Retina (tissue), 1 donor: Measurements from ENCODE around the gene NPAS2.

Experiments used
- DNase-seq: peaks from one replicate; pipeline ENCODE4 v3.0.0-alpha.2; 2016

The NPAS2 gene, protein sequence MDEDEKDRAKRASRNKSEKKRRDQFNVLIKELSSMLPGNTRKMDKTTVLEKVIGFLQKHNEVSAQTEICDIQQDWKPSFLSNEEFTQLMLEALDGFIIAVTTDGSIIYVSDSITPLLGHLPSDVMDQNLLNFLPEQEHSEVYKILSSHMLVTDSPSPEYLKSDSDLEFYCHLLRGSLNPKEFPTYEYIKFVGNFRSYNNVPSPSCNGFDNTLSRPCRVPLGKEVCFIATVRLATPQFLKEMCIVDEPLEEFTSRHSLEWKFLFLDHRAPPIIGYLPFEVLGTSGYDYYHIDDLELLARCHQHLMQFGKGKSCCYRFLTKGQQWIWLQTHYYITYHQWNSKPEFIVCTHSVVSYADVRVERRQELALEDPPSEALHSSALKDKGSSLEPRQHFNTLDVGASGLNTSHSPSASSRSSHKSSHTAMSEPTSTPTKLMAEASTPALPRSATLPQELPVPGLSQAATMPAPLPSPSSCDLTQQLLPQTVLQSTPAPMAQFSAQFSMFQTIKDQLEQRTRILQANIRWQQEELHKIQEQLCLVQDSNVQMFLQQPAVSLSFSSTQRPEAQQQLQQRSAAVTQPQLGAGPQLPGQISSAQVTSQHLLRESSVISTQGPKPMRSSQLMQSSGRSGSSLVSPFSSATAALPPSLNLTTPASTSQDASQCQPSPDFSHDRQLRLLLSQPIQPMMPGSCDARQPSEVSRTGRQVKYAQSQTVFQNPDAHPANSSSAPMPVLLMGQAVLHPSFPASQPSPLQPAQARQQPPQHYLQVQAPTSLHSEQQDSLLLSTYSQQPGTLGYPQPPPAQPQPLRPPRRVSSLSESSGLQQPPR

DNA sequence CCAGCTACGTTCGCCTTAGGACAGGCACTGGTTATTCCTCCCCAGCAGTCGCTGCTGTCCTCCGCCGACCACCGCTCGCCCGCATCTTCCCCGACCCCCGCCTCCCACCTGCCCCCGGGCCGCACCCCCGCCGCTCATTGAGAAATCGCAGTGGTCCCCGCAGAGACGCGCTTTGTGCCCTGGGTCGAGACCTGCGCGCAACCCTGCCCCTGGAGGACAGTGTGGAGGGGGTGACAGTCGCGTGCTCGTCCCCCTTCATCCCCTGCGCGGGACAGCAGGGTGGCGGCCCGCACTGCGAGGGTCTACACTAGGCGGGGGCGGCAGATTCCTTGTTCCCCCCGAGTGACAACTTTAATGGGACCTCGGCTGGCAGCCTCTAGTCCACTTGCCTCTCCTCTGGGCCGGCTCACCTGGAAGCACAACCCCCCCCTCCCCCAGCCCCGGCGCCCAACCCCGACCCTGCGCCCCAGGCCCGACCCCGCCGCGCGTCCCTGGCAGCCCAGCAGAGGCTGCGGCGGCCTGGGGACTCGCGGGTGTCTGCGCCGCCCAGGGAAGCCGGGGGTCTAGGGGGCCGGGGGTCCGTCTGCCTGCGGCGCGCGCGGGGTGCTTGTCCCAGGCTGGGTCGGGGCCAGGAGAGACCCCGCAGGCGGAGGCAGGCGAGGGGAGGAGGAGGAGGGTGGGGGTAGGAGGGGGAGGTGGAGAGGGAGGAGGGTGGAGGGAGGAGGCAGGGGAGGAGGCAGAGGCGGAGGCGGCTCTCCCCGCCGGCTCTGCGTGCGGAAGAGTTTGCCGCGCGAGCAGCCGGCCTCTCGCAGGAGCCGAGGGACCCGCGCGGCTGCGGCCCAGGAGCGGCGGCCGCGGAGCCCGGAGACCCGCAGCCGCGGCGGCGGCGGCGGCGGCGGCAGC is at the start of gene NPAS2:
Gene NPAS2, plus strand, starts transcription at position 770 of the 903 bp plus-strand sequence. CDS start 84,616 bp downstream, outside the sequence.
- peak; percentile 38 for DNase-seq

DNA sequence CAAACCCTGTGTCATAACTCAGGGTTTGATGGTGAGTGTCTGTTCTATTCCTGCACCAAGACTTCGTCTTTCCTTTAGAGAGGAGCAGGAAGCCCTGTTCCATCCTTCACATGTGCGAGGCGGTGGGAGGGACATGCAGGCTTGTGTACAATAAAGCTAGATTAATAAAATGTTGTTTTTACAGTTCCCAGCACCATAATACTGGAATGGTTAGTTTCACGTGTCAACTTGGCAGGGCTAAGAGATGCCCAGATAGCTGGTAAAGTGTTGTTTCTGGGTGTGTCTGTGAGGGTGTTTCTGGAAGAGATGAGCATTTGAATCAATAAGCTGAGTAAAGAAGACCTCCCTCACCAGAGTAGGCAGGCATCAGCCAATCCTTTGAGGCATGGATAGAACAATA is 48.8 kb upstream of the NPAS2 start:
- no peak for DNase-seq

DNA sequence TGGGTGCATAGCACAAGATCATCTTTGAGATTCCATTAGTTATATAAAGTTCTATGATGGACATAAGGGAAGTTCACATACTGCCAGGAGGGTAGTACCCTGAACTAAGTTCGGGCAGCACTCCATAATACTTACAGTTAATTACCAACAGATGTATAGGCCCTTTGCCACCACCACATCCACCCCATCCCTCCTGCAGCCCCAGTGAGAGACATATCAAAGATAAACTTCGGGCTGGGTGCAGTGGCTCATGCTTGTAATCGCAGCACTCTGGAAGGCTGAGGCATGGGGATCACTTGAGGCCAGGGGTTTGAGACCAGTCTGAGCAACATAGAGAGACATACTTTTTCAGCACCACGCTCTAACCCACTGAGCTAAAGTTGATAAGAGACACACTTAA is 46.4 kb upstream of the NPAS2 start:
- no peak for DNase-seq

DNA sequence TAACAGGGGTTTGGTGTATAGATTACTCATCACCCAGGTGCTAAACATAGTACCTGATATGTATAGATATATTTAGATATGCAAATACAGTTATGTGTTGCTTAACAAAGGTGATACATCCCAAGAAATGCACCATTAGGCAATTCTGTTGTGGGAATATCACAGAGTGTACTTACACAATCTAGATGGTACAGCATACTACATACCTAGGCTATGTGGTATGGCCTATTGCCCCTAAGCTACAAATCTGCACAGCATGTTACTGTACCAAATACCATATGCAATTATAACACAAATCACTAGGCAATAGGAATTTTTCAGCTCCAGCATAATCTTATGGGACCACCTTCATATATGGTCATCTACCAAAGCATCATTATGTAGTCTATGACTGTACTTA is 43.5 kb upstream of the NPAS2 start:
- DNase-seq: no peak

DNA sequence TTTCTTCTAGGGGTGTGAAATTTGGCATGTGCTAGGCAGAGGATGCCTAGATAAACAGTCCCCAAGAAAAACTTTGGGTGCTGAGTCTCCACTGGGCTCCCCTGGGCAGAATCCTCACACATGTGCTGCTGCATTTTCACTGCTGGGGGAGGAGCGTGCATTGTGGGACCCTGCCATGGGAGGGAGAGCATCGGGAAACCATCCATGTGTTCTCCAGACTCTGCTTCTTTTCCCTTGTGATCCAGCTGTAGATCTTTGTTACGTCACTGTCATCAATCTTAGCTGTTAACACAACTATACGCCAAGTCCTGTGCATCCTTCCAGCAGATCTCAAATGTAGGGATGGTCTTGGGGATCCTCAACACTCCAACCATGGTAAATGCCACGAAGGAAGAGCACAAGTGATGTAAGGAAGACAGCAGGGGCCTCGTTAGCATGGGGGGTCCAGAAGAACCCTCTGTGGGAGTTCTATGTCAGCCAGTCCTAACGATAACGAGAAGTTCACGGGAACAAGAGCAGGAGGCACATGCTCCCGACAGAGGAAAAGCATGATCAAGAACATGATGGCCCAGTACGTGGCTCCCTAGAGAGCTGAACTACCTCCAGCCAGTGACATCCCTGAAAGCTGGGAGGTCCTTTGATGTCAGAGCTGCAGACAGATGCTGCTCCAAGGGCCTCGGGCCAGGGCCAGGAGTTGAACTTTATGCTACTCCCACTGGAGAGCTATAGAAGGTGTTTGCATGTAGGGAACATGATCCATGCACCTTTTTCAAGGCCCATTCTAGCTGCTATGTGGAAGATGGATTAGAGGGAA is 41.1 kb upstream of the NPAS2 start:
- DNase-seq: no peak

DNA sequence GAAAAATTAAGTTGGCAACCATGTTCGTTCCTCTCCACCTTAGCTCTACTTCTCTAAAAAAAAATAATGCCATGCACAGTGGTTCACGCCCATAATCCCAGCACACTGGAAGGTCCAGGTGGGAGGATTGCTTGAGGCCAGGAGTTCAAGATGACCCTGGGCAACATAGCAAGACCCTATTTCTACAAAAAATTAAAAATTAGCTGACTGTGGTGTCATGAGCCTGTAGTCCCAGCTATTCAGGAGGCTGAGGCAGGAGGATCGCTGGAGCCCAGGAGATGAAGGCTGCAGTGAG is 40.1 kb upstream of the NPAS2 start:
- no peak for DNase-seq

DNA sequence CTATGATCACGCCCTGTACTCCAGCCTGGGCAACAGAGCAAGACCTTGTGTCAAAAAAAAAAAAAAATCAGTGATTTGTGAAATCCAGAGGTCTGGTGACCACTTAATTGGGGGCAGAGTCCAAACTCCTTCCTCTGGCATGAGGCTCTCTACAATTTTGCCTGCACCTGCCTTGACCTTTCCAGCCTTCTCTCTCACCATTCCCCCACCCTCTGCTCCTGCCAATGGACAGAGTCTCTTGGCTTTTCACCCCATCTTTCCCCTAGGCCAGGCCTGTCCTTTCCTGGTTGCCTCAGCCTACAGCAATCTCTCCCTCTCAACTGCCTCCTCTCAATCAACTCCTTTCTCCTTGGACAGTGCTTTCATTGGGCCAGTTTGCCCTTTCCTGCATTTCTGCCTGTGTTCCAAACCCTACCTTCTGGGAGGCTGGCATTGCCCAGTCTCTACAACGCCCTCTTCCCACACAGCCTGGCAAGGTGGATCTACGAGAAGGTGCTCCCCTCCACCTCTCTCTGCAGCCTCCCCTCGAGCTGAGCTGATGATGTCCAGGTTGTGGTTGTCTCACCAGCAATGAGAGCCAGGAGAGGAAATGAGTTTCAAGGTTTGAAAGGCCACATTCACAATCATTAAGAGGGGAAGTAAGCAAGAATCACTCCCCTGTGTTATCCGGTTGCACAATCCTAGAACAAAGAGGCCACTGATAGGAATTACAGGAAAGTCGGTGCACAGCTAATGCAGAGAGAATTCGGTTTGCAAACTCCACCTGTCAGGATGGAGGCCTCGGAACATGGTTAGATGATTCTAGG is 39.5 kb upstream of the NPAS2 start:
- no peak for DNase-seq

DNA sequence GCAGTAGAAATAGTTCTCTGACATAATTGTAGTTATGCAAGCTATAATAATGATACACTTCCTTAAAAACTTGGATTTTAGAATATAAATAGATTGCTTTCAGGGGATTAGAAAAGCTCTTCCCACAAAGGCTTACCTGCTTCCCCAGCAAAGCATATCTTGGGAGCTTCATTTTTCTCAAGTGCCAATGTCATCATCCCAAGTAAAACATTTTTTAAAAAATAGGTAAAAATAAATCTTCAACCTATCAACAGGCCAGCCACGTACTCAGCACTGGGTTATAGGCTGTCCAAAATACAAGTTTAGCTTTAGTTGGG is 39.0 kb upstream of the NPAS2 start:
- DNase-seq: no peak

DNA sequence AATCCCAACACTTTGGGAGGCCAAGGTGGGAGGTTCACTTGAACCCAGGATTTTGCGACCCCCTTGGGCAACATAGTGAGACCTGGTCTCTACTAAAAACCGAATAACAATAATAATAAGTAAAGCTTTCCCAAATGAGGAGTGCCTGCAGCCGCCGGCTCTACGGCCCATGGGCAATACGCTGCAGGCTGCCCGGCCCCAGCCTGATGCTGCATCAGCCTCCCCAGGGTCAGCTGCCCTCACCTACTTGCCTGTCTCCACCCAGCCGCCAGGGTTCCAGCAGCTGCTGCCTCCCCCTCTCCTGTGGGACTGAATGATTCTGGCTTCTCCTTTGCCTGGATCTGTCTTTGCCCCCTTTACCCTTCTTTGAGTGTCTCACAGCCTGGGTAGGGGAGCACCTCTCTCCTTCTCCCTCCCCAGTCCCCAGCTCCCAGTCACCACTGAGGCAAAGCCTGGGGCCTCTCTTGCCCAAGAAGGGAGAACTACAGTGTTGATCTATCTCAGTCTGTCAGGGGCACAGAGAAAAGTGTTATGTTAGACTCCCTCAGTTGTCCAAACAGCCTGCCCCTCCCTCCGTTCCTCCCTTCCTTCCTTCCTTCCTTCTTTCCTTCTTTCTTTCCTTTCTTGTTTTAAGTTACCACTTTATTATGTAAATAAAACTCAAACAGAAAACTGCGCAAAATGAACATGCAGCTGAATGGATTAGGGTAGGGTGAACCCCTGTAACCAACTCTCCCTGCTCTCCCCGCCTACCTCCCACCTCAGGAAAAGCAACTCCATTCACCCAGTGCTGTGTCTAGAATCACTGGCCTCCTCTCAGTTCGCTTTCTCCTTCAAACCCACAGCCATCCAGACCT is 38.2 kb upstream of the NPAS2 start:
- DNase-seq: no peak

DNA sequence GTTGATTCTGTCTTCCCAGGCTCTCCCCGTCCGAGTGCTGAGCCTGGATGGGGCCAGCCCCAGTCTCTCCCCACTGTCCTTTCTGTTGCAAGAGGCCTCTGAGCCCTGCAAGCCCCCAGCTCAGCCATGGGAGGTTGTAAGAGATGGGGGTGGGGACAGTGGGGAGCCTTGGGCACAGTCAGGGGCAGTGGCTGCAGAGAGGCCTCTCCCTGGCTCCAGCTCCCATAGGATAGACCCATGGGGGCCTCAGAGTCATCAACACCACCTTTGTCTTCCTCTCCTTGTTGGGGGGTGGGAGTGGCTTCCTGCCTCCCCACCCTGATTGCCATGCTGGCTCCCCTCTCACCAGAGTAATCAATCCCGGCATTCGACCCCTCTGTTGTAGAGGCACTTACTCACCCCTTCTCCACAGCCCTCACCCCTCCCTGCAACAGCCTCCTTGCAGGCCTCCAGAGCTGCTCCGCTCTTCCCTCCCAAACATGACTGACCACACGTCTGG is 37.5 kb upstream of the NPAS2 start:
- DNase-seq: no peak

DNA sequence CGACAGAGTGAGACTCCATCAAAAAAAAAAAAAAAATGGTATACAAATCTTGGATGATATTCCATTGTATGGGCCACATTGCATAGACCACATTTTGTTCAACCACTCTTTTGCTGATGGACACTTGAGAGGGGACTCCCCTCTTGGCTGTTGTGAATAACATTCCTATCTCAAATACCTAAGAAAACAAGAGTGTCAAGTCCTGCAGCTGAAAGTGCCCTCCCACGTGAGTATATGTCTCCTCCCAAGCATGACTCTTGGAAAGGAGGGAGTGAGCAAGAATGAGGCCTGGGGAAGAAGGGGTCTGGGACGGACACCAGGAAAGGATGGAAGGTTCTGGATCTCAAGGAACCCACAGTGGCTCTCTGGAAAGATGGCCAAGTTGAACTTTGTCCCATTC is 36.0 kb upstream of the NPAS2 start:
- DNase-seq: no peak

DNA sequence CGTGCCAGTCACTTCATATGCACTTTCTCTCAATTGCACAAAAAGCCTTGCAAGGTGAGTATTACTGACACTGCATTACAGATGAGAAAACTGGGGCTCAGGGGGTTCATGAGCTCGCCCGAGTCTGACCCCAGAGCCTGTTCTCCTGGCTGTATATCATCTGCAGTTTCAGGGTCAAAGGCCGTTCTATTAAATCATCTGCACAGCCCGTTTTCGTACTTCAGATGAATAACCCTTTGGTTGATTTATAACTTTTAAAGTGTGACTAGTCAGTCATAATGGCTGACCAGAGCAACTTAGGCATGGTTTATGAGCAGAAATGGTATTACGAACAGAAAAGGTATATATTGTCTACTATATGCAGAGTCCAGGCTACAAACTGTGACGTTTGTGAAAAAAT is 35.3 kb upstream of the NPAS2 start:
- no peak for DNase-seq

DNA sequence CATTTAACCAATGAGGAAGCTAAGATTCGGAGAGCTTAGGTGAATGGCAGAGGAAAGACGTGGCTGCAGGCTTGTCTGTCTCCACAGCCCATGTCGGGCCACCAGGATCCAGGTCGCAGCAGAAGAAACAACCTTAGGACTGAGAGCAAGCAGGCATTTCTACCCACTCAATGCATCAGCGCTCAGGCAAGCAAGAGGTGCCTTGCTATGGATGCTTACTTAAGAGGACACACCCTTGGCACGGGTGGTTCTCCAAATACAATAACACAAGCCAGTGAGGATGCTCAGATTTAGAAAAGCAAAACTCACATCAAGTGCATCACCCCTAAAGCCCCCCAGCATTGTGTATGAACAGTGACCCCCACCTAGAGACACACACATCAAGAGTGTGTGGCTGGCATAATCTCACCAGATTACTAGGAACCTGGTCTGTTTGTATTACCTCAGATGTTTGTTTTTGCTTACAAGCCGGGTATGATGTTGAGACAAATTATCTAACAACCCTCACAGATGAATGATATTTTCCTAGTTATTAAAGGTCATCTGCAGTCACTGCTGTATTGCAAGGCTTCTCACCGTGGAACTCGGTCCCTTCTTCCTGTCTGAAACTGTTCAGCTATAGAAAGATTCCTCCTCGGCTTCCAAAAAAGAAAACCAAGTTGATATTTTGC is 34.2 kb upstream of the NPAS2 start:
- DNase-seq: no peak

DNA sequence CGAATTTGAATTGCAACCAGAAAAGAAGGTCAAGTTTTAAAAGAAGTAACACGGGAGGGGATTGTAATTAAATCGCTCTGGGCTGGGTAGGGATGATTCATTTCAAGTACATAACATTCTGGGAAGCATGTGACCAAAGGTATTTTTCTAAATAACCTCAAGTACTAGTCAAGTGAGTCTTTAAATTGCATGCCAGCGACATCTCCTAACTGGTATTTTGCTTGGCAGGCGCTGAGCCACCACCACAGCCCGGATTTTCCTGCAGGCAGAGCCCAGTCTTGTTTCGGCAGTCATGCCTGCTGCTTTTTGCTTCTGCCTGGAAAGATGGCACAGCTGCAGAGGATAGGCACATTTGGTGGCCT is 33.7 kb upstream of the NPAS2 start:
- no peak for DNase-seq

DNA sequence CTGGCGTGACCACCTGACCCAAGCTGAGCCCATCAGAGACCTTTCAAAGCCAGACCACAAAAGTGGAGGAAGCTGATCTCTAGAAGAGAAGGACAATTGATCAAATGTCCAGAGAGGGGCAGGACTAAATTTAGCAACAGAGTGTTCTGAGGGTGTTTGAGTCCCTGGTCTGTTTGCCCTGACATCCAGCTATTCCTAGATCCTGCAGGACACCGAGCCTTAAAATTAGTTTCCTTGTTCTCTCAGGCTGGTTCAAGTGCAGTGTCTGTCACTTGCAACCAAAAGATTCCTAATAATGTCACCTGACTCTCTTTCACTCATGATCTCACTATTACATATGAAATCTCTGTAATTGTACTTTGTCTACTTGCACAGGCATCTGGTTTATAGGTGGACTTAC is 33.0 kb upstream of the NPAS2 start:
- DNase-seq: no peak

DNA sequence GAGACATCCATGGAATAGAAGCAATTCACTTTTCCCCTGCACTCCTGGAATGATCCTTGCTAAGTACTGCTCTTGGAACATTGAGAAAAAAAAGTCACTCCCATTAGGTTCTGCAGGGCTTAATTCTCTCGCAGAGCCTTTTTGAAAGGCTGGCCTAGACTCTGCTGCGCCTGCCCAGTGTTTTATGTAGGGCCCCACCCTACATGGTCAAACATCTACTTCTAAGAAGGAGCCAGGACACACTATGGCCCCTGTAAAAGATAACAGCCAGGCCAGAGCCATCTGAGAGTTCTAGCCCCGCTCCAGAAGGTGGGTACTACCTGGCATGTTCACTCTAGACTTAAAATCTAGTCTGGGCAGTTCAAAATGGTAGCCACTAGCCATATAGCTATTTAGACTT is 30.6 kb upstream of the NPAS2 start:
- no peak for DNase-seq

DNA sequence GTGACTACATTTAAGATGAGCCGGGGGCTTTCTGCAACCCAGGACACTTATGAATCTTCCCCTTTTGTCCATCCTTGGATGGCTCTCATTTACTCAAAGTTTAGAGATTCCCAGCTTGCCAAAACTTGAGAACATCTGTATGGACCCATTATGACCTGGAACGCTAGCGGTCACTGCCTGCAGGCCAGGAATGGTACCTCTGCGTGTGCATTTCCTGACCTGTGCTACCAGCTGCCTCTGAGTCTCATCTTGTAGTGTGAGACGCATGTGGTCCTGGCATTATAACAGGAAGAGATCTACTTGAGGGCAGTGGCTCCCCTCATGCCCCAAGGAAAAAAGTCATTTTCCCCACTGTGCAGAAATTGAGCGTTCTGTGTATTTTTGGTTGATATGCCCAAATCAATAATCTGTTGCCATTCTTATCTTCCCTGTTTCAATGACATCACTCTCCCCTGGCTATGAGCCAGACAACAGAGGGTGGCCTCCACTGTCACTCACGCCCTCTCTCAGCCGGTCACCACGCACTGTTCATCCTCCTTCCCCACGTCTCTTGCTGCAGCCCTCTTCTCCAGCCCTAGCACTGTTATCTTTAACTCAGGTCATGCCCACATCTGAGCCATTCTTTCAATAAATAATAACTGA is 28.5 kb upstream of the NPAS2 start:
- DNase-seq: no peak

DNA sequence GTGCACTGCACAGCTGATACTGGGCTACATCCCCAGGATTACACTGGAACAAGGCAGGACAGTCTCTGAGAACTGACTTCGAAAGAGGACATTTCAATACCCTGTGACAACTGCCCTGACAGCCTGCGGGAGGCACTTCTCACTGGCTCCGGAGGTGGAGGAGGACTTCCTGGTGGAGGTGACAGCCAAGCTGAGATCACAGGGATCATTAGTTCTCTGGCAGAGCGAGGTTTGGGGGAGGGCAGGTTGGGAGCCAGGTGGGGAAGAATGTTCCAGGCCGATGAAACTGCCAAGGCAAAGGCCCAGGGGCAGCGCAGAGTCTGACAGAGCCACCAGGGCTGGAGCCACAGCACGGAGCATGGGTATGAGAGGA is 28.0 kb upstream of the NPAS2 start:
- no peak for DNase-seq

DNA sequence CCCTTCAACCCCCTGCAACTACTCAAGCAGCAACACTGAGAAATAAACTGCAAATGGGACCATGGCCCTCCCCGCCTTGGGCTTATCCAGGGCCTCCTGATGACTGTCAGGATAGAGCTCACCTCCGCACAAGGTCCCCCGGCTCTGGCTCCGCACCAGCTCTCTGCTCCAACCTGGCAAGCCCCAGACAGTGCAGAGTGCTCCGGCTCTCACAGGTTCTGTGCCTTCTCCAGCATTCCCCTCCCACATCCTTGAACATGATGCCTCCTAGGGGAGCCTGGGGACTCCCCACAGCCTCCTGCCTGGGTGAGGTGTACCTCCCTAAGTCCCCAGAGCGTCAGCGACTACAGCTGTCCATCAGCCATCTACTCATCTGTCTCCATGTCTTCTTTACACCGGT is 26.7 kb upstream of the NPAS2 start:
- DNase-seq: no peak

DNA sequence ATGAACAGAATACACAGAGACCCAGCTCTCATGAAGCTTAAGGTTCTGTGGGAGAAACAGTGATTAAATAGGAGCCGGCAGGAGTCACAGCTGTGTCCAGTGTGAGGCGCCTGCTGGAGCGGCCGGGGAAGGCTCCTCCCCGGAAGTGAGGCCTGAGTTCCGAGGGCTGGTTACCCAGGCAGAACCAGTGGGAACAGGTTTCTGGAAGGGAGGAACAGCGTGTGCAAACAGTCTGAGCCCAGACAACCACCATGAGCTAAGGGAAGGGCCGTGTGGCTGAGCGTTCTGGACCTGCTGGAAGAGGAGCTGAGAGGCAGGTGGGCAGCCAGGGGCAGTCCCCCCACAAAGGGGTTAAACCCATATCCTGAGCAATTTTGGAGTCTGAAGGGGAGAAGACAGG is 26.0 kb upstream of the NPAS2 start:
- DNase-seq: no peak
